ENCODE measurements around the gene MAGI1. TPM values are rescaled to one million over a fixed set of nuclear protein-coding genes. Genes with fewer than 3 reads are reported as not detected.

MAGI1 gene
- polyA plus RNA-seq, 3 donors: not detected

- Histone ChIP-seq H3K27ac (ENCODE audit: low read depth in 1 of 2, low read length in 2 of 2) (no peak overlapping the region), H3K36me3 (replicated peaks in 1 of 2; ENCODE audit: control insufficient read depth in 1 of 2, insufficient read depth in 2 of 2, low read length in 2 of 2) (no peaks in the 10 kb centered on the region), H3K4me3 (replicated peaks in 1 of 3; ENCODE audit: low read depth in 2 of 3, low read length in 3 of 3) (no peak overlapping the region), H3K4me1 (ENCODE audit: control insufficient read depth in 1 of 2, insufficient read depth in 2 of 2, low read length in 2 of 2) (no peaks in the 10 kb centered on the region), H3K9me3 (replicated peaks in 1 of 2; ENCODE audit: control insufficient read depth in 1 of 2, insufficient read depth in 1 of 2, low read length in 2 of 2) (no peaks in the 10 kb centered on the region), H4K20me1 (ENCODE audit: insufficient read depth, low read length) (no peaks in the 10 kb centered on the region), H2AFZ (ENCODE audit: insufficient read depth, low read depth, low read length, poor library complexity, severe bottlenecking) (no peak overlapping the region), H3K79me2 (ENCODE audit: insufficient read depth, low read length) (no peaks in the 10 kb centered on the region), H3K9ac (ENCODE audit: insufficient read depth, low read length, poor library complexity, severe bottlenecking) (no peak overlapping the region), H3K27me3 (ENCODE audit: control insufficient read depth in 2 of 2, insufficient read depth in 2 of 2, low read length in 2 of 2) (no peaks in the 10 kb centered on the region), H3K4me2 (replicated peaks; ENCODE audit: extremely low read depth, low read length, poor library complexity, severe bottlenecking) (no peak overlapping the region)
- no peak for DNase-seq
- peaks cover 0 to 11% (median 2%) of the 10 kb centered on the region in 7 donors for H3K9me3 Mint-ChIP-seq
- TF ChIP-seq CTCF (IDR thresholded peaks at IDR 0.05): no peak
- H3K36me3 Mint-ChIP-seq: no peaks in the 10 kb centered on the region
- intact Hi-C loops (cut with micrococcal nuclease): no loop called here
- H3K27me3 Mint-ChIP-seq (ENCODE audit: low read depth in 3 of 3): no peaks in the 10 kb centered on the region
- no peaks in the 10 kb centered on the region for H3K4me1 Mint-ChIP-seq
- no peak overlapping the region for H3K27ac Mint-ChIP-seq
- WGBS (ENCODE audit: insufficient coverage): 94% methylated on average over 2 of the region's 4 CpGs
- H3K4me3 Mint-ChIP-seq: no peak overlapping the region
Measured at GRCh38 chr3:65706301-65706700, 332.4 kb downstream of the MAGI1 start.

GRCh38 chr3:65703820-65704219, 334.9 kb downstream of the MAGI1 start:
- Histone ChIP-seq H3K4me3 (replicated peaks in 1 of 3; ENCODE audit: low read depth in 2 of 3, low read length in 3 of 3) (no peak overlapping the region), H3K4me1 (ENCODE audit: control insufficient read depth in 1 of 2, insufficient read depth in 2 of 2, low read length in 2 of 2) (no peaks in the 10 kb centered on the region), H3K79me2 (ENCODE audit: insufficient read depth, low read length) (no peaks in the 10 kb centered on the region), H4K20me1 (ENCODE audit: insufficient read depth, low read length) (no peaks in the 10 kb centered on the region), H3K36me3 (replicated peaks in 1 of 2; ENCODE audit: control insufficient read depth in 1 of 2, insufficient read depth in 2 of 2, low read length in 2 of 2) (no peaks in the 10 kb centered on the region), H2AFZ (ENCODE audit: insufficient read depth, low read depth, low read length, poor library complexity, severe bottlenecking) (no peak overlapping the region), H3K27me3 (ENCODE audit: control insufficient read depth in 2 of 2, insufficient read depth in 2 of 2, low read length in 2 of 2) (no peaks in the 10 kb centered on the region), H3K9ac (ENCODE audit: insufficient read depth, low read length, poor library complexity, severe bottlenecking) (no peak overlapping the region), H3K27ac (ENCODE audit: low read depth in 1 of 2, low read length in 2 of 2) (no peak overlapping the region), H3K9me3 (replicated peaks in 1 of 2; ENCODE audit: control insufficient read depth in 1 of 2, insufficient read depth in 1 of 2, low read length in 2 of 2) (no peaks in the 10 kb centered on the region), H3K4me2 (replicated peaks; ENCODE audit: extremely low read depth, low read length, poor library complexity, severe bottlenecking) (no peak overlapping the region)
- H3K27me3 Mint-ChIP-seq (ENCODE audit: low read depth in 3 of 3): no peaks in the 10 kb centered on the region
- intact Hi-C loops (cut with micrococcal nuclease): no loop called here
- H3K27ac Mint-ChIP-seq: no peak overlapping the region
- H3K4me3 Mint-ChIP-seq: no peak overlapping the region
- no peak for DNase-seq
- WGBS (ENCODE audit: insufficient coverage): 100% methylated on average over 1 of the region's 2 CpGs
- H3K36me3 Mint-ChIP-seq: no peaks in the 10 kb centered on the region
- H3K9me3 Mint-ChIP-seq: peaks cover 0 to 12% (median 4%) of the 10 kb centered on the region in 7 donors
- TF ChIP-seq CTCF (IDR thresholded peaks at IDR 0.05): no peak
- no peaks in the 10 kb centered on the region for H3K4me1 Mint-ChIP-seq

Data from CD14-positive monocyte (primary cell).